DND-41 (cell line): ENCODE data around the gene SUN1.
A peak's percentile ranks its signal among the peaks of the same experiment; 100 is the strongest.

Experiments
- ATAC-seq: fragments of 200-7000 bp; cut with Tn5 transposase; 3 replicates; pipeline ENCODE4 v1.9.1; 2021; ENCODE audit warnings: low read depth; ENCODE audit not compliant: insufficient read depth
- DNase-seq: peaks from one replicate; pipeline ENCODE4 v3.0.0-alpha.2; 2020
- H2AFZ ChIP-seq: 2 replicates; pipeline ENCODE4 v1.6.0; 2012; ENCODE audit warnings: low read depth, low read length
- H3K27ac ChIP-seq: 2 replicates; pipeline ENCODE4 v1.5.1; 2012; ENCODE audit warnings: low read length, inconsistent platforms
- H3K27me3 ChIP-seq: fragments of 200-600 bp; sonication (generic); 2 replicates; pipeline ENCODE4 v1.6.0; 2012; ENCODE audit warnings: low read length, mild to moderate bottlenecking, inconsistent platforms; ENCODE audit not compliant: insufficient read depth, poor library complexity
- H3K36me3 ChIP-seq: 2 replicates; pipeline ENCODE4 v1.5.1; 2012; ENCODE audit warnings: low read length, inconsistent platforms; ENCODE audit not compliant: insufficient read depth
- H3K4me1 ChIP-seq: 2 replicates; pipeline ENCODE4 v1.5.1; 2012; ENCODE audit warnings: mild to moderate bottlenecking, low read length; ENCODE audit not compliant: insufficient read depth
- H3K4me2 ChIP-seq: 2 replicates; pipeline ENCODE4 v1.6.0; 2012; ENCODE audit warnings: mild to moderate bottlenecking, moderate library complexity, low read length, inconsistent platforms; ENCODE audit not compliant: insufficient read depth
- H3K4me3 ChIP-seq, 2 experiments: fragments of 200-600 bp in 1 of 2; shearing (Covaris generic) in 1 of 2; 2 replicates each; pipeline ENCODE4 v1.5.1; 2012 to 2016; ENCODE audit warnings: inconsistent platforms in 2 of 2, low read length in 2 of 2, mild to moderate bottlenecking in 2 of 2, low read depth in 1 of 2, moderate library complexity in 1 of 2
- H3K79me2 ChIP-seq: 2 replicates; pipeline ENCODE4 v1.6.0; 2012; ENCODE audit warnings: low read length, inconsistent platforms; ENCODE audit not compliant: insufficient read depth
- H3K9ac ChIP-seq: 2 replicates; pipeline ENCODE4 v1.6.0; 2012; ENCODE audit warnings: low read depth, mild to moderate bottlenecking, inconsistent platforms, low read length, moderate library complexity
- H3K9me3 ChIP-seq: 2 replicates; pipeline ENCODE4 v1.5.1; 2012; ENCODE audit warnings: low read length, moderate library complexity, mild to moderate bottlenecking, inconsistent platforms; ENCODE audit not compliant: insufficient read depth, severe bottlenecking
- H4K20me1 ChIP-seq: 2 replicates; pipeline ENCODE4 v1.6.0; 2012; ENCODE audit warnings: low read length; ENCODE audit not compliant: insufficient read depth
- EZH2 ChIP-seq: IDR thresholded peaks from 3 replicates; pipeline ENCODE4 v1.6.1; 2012; ENCODE audit warnings: borderline replicate concordance, low read depth, mild to moderate bottlenecking, moderate library complexity, low read length, inconsistent platforms; ENCODE audit not compliant: severe bottlenecking
- TF ChIP-seq, protein P1 (sequence below): IDR thresholded peaks from 2 replicates; pipeline ENCODE4 v1.5.1; 2012; ENCODE audit warnings: borderline replicate concordance, low read length, moderate library complexity, mild to moderate bottlenecking; ENCODE audit not compliant: poor library complexity, severe bottlenecking; ENCODE audit errors: extremely low read depth

SUN1 gene

DNA sequence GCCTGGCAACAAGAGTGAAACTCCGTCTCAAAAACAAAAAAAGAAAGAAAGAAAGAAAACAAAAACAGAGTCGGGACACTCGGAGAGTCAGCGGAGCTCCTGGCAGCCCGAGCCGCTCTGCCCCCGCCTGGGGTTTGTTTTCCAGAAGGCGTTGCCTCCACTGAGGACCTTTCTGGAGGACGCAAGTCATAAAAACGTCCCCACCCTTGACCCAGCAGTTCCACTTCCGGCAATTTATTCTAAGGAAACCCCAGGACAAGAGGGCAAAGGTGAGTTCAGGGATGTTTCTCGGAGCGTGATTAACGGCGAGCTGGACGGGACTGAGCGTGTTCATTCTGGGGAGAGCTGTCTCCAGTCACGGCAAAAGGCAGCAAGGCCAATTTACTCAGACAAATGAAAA is 27.0 kb upstream of the SUN1 start:
- no peak for ATAC-seq
- H3K9me3 ChIP-seq: no peaks in the 10 kb centered on the region
- no peak overlapping the region for H3K4me3 ChIP-seq
- TF ChIP-seq, protein P1, sequence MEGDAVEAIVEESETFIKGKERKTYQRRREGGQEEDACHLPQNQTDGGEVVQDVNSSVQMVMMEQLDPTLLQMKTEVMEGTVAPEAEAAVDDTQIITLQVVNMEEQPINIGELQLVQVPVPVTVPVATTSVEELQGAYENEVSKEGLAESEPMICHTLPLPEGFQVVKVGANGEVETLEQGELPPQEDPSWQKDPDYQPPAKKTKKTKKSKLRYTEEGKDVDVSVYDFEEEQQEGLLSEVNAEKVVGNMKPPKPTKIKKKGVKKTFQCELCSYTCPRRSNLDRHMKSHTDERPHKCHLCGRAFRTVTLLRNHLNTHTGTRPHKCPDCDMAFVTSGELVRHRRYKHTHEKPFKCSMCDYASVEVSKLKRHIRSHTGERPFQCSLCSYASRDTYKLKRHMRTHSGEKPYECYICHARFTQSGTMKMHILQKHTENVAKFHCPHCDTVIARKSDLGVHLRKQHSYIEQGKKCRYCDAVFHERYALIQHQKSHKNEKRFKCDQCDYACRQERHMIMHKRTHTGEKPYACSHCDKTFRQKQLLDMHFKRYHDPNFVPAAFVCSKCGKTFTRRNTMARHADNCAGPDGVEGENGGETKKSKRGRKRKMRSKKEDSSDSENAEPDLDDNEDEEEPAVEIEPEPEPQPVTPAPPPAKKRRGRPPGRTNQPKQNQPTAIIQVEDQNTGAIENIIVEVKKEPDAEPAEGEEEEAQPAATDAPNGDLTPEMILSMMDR: no peak
- no peak for TF ChIP-seq EZH2
- H3K27ac ChIP-seq: no peak overlapping the region
- H3K27me3 ChIP-seq: no peaks in the 10 kb centered on the region
- H3K36me3 ChIP-seq: no peaks in the 10 kb centered on the region
- no peak overlapping the region for H3K9ac ChIP-seq
- no peak overlapping the region for H3K4me2 ChIP-seq
- no peaks in the 10 kb centered on the region for H4K20me1 ChIP-seq
- no peaks in the 10 kb centered on the region for H3K79me2 ChIP-seq
- no peak for DNase-seq
- no peak overlapping the region for H2AFZ ChIP-seq
- H3K4me1 ChIP-seq: no peaks in the 10 kb centered on the region

DNA sequence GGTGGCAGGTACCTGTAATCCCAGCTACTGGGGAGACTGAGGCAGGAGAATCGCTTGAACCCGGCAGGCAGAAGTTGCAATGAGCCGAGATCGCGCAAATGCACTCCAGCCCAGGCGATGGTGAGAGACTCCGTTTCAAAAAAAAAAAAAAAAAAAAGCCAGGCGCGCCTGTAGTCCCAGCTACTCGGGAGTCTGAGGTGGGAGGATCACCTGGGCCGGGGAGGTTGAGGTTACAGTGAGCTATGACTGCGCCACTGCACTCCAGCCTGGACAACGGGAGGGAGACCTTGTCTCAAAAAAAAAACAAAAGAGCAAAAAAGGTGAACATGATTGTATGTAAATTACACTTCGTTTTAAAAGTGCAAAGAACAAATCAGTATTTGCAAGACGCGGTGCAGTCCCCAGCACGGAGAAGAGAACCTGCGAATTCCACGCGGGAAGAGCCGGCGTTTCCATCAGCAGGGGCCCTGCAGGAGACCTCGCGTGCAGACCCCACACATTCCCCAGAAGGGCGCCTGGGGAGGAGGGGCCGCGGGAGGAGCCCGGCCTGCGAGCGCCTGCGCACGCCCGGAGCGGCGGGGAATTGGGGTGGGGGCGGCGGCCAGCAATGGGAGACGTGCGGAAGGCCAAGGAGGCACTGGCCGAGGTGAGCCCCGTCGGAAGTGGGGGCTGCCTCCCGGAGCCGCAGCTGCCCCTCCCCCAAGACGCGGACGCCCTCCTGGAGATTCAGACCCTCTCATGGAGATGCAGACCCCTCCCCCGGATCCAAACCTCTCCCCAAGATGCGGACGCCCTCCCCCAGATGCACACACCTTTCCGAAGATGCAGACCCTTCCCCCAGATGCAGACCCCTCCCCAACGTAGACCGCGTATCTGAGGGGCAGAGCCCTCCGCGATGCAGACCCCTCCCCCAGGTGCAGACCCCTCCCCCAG is 16.7 kb upstream of the SUN1 start:
- DNase-seq: no peak
- H3K9ac ChIP-seq: no peak overlapping the region
- peak overlapping the region in 1 of 2 experiments; percentile 42; a peak in 2 of 4 replicates for H3K4me3 ChIP-seq
- H3K36me3 ChIP-seq: no peaks in the 10 kb centered on the region
- peaks cover 46% of the 10 kb centered on the region for H3K4me1 ChIP-seq
- H3K4me2 ChIP-seq: peak overlapping the region; percentile 47; the same call in 1 of the 2 replicates
- H4K20me1 ChIP-seq: peaks cover 47% of the 10 kb centered on the region
- peaks cover 39% of the 10 kb centered on the region for H3K79me2 ChIP-seq
- TF ChIP-seq EZH2: no peak
- TF ChIP-seq, protein P1: no peak
- no peak overlapping the region for H2AFZ ChIP-seq
- no peaks in the 10 kb centered on the region for H3K9me3 ChIP-seq
- ATAC-seq: no peak
- H3K27ac ChIP-seq: no peak overlapping the region
- peaks cover 3% of the 10 kb centered on the region for H3K27me3 ChIP-seq

DNA sequence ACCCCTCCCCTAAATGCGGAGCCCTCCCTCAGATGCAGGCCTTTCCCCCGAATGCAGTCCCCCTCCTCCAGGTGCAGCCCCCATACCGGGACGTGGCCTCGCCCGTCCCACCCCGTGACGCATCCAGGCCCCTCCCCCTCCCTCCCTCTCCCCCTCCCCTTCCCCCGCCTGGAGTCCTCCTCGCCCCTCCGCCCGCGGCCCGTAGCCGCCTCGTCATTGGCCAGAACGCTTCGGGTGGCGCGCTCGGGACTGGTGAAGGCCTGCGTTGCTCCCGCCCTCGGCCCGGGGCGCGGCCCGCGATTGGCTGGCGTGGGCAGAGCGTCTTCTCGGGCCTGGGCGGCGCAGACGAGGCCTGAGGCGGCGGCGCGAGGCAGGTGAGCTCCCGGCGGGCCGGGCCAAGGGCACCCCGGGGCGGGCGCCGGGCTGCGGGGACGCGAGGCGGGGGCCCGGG is 16.0 kb upstream of the SUN1 start:
- Histone ChIP-seq H3K9me3 (no peaks in the 10 kb centered on the region), H4K20me1 (peaks cover 54% of the 10 kb centered on the region), H3K36me3 (no peaks in the 10 kb centered on the region), H3K4me2 (peak overlapping the region; percentile 47; the same call in 1 of the 2 replicates), H3K79me2 (peaks cover 47% of the 10 kb centered on the region), H3K27ac (no peak overlapping the region), H3K27me3 (peaks cover 3% of the 10 kb centered on the region), H3K4me3 (peak overlapping the region in 1 of 2 experiments; percentile 95; a peak in 2 of 4 replicates), H2AFZ (no peak overlapping the region), H3K9ac (peak overlapping the region; percentile 75; the same call in 1 of the 2 replicates), H3K4me1 (peaks cover 46% of the 10 kb centered on the region)
- no peak for TF ChIP-seq EZH2
- TF ChIP-seq, protein P1: no peak
- DNase-seq (peak; percentile 97), ATAC-seq (peak; percentile 98)
